Urinary bladder (tissue), 4 donors: ENCODE results near the gene MTA2. TPM values are rescaled to one million over a fixed set of nuclear protein-coding genes. Genes with fewer than 3 reads are reported as not detected.
A peak's percentile ranks its signal among the peaks of the same experiment; 100 is the strongest.

Experiments used
- DNase-seq: peaks from one replicate; pipeline ENCODE4 v3.0.0-alpha.2; 2015; ENCODE audit errors: extremely low spot score
- H3K27ac ChIP-seq: one replicate; pipeline ENCODE4 v1.5.1; 2013; ENCODE audit warnings: low read depth, mild to moderate bottlenecking, moderate library complexity
- H3K36me3 ChIP-seq: one replicate; pipeline ENCODE4 v1.6.1; 2013; ENCODE audit warnings: mild to moderate bottlenecking, moderate library complexity; ENCODE audit not compliant: insufficient read depth
- H3K4me1 ChIP-seq: one replicate; pipeline ENCODE4 v1.6.1; 2013; ENCODE audit warnings: mild to moderate bottlenecking, moderate library complexity; ENCODE audit not compliant: insufficient read depth
- H3K4me3 ChIP-seq: one replicate; pipeline ENCODE4 v1.5.1; 2013; ENCODE audit warnings: low read depth, low read length
- WGBS: extraction: QIAGEN DNeasy Blood & Tissue Kit; methylation state at CpG from one replicate; pipeline ENCODE4 v1.1.7; 2013; 5-methylcytosine and 5-hydroxymethylcytosine counted together
- polyA plus RNA-seq: library from polyadenylated mRNA; stranded (reverse); fragments of 200-250 nt; gene quantifications from one replicate; pipeline ENCODE4 v1.2.3, GENCODE V29; 2013
- small RNA-seq: library from RNA; depleted of rRNA; stranded (forward); fragments of <200 nt; gene quantifications from one replicate; pipeline ENCODE3, GENCODE V24; 2014
- total RNA-seq: library from RNA; depleted of rRNA; stranded (reverse); fragments of >200 nt; gene quantifications from one replicate; pipeline ENCODE4 v1.2.3, GENCODE V29; 2014
- donor health status: healthy with polysubstance abuse.
- donor health status: healthy.

Gene MTA2
- total and polyA plus RNA-seq, 2 donors = 52.8 to 75.2 TPM

DNA sequence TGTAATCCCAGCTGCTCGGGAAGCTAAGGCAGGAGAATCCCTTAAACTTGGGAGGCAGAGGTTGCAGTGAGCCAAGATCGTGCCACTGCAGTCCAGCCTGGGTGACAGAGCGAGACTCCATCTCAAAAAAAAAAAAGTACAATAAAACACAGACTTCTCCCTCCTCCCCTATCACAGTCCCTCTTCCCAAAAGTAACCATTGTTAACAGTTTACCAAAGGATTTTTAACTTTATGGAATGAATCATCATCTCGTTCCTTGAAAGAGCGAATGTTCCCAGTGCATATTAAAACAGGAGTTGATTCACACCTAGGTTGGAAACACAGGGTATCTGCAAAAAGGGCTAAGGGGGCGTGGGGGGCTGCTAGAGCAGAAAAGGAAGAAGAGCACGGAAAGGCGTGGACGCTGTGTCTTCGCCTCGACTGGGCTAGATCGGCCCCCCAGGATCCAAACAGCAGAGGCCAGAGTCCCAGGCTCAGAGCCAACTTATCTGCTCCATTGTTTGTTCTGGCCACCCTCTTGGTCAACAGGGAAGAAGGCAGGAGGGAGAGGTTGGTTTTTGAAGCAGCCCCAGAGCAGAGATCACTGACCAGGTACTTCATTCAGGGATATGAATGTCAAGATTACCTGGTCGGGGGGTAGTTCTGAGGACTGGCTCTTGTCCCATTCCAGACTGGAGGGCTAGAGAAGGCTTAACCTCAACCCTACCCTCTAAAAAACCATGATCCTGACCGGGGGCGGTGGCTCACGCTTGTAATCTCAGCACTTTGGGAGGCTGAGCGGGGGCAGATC, 52.9 kb downstream of the MTA2 start:
- H3K27ac ChIP-seq = peak overlapping the region; percentile 24
- no peak overlapping the region for H3K4me3 ChIP-seq
- no peak for DNase-seq
- H3K4me1 ChIP-seq = no peaks in the 10 kb centered on the region
- no peaks in the 10 kb centered on the region for H3K36me3 ChIP-seq
- 53% methylated on average over 17 of the region's 17 CpGs for WGBS

DNA sequence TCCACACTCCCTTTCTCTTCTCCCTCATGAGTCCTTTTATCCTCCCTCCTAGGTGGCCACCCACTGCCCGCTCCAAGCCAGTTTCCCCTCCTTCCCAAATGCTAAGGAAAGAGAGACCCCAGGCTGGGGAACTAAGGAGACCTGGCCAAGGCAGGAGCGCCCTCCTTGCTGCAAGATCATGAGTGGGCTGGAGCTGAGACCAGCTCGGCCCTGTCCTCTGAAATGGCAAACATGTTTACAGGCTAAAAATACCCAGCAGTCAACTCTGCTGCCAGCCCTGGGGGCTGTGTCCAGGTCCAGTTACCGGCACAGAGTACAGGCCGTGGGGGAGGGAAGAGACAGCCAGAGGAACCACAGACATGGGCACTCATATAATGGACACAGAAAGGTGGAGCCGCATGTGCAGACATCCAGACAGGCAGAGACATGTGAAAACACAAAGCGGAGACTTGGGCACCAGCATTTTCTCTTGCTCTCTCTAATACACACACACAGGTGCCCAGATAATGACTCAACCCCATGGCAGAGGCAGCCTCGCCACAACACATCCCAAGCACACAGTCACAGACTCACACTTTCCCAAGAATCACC, 53.9 kb downstream of the MTA2 start:
- Histone ChIP-seq H3K27ac (peak overlapping the region; percentile 79), H3K4me1 (no peaks in the 10 kb centered on the region), H3K4me3 (peak overlapping the region; percentile 95), H3K36me3 (no peaks in the 10 kb centered on the region)
- WGBS = 39% methylated on average over 8 of the region's 8 CpGs
- DNase-seq = no peak

DNA sequence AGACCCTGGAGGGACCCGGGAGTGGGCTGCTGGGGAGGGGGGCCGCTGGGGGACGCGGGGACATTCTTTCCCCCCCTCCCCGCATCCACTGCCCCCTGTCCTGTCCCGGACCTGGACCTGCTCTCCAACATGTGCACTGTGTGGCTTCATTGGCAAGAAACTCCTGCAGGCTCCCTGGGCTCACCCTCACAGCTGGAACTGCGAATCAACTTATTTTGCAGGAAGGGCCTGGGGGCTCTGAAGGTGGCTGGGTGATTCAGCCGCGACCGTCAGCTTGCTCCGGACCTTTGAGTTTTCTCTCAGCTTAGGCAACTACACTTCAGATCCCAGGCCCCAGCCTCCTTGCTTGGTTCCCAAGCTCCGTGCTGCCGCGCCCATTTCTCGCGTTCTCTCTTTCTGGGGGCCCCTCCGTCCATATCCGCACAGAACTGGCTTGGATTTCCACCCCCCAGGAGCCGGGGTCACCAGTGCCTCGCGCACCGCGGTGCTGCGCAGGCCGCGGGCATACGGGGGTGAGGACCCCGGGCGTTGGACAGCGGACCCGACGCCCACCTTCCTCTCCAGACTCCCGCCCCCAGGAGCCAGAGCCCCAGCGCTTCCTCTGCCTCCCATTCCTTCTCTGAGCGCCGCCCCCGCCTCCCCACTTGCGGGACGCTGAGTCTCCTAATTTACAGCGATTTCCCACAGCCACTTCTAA, 54.6 kb downstream of the MTA2 start:
- no peak for DNase-seq
- peak overlapping the region; percentile 79 for H3K27ac ChIP-seq
- H3K4me3 ChIP-seq = peak overlapping the region; percentile 95
- no peaks in the 10 kb centered on the region for H3K4me1 ChIP-seq
- WGBS = 6% methylated on average over 40 of the region's 40 CpGs
- H3K36me3 ChIP-seq = no peaks in the 10 kb centered on the region

DNA sequence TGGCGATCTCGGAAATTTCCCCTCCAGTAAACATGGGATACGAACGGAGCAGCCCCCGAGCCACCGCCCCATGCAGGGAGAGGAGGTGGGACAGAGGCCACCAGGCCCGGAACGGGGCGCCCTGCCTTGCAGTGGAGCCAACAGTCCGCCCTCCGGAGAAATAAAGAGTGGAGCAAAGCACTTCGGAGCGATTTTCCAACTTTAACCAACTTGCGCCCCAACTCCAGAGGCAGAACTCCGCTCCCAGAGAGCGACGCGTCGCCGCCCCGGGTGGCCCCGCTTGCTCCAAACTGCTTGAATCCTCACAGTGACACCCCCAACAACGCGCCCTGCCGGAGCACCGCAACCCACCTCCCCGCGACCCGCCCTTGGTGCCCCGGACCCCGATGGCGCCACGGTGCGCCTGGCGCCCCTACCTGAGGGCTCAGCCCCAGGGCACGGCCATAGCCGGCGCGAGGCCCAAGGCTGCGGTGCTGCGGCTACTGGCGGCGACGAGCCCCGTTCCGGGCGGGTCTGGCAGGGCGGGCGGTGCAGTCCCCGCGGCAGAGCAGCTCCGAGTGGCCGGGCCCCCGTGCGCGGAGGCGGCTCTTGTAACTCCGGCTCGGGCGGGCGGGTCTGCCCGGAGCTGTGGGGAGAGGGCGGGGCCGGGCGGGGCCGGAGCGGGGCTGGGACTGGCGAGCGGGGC, 55.3 kb downstream of the MTA2 start, which contains the start of gene AHNAK:
Gene AHNAK, minus strand, starts transcription at position 563 of the 685 bp plus-strand sequence. CDS start 10,708 bp downstream, outside the sequence.
- DNase-seq = no peak
- under 1% methylated on average over 69 of the region's 69 CpGs for WGBS
- peak within 1 kb of the TSS; percentile 95 for H3K4me3 ChIP-seq
- no peaks in the 10 kb centered on the region for H3K36me3 ChIP-seq
- no peaks in the 10 kb centered on the region for H3K4me1 ChIP-seq
- H3K27ac ChIP-seq = peak within 1 kb of the TSS; percentile 98

DNA sequence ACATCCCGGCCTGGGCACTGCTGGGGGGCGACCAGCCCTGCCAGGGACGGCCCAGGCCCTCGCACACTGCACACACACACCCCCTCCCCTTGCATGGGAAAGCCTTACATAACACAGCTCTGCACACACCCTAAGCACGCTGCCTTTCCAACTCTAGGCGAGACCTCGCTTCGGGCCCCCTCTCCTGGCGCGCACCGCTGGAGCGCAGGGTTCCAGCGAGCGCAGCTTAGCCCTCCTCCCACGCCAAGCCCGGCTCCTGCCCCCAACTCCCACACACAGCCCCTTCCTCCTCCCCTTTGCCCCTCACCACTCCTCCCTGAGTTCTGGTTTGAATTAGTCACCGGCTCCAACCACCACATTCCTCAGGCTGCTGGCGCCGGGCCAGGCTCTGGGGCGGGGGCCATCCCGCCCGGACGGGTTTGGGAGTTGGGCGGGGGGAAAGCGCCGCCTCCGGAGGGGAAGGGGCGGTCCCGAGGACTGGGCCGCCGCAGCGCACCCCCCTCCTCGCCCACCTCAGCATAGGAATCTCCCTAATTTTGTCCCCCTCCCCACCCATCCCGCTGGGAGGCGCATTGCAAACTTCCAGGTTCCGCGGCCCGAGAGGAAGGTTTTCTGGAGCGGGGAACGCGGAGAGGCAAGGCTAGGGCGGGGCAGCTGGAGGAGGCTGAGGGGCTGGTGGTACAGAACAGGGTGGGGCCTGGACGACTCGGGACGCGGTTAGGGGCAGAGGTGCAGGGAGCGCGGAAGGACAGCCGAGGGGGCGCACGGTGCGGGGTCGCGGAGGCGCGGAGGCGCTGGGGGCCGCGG, 56.0 kb downstream of the MTA2 start:
- H3K4me3 ChIP-seq = peak overlapping the region; percentile 95
- no peaks in the 10 kb centered on the region for H3K4me1 ChIP-seq
- peak overlapping the region; percentile 98 for H3K27ac ChIP-seq
- peak; percentile 91 for DNase-seq
- WGBS = 0% methylated on average over 59 of the region's 59 CpGs
- H3K36me3 ChIP-seq = no peaks in the 10 kb centered on the region

DNA sequence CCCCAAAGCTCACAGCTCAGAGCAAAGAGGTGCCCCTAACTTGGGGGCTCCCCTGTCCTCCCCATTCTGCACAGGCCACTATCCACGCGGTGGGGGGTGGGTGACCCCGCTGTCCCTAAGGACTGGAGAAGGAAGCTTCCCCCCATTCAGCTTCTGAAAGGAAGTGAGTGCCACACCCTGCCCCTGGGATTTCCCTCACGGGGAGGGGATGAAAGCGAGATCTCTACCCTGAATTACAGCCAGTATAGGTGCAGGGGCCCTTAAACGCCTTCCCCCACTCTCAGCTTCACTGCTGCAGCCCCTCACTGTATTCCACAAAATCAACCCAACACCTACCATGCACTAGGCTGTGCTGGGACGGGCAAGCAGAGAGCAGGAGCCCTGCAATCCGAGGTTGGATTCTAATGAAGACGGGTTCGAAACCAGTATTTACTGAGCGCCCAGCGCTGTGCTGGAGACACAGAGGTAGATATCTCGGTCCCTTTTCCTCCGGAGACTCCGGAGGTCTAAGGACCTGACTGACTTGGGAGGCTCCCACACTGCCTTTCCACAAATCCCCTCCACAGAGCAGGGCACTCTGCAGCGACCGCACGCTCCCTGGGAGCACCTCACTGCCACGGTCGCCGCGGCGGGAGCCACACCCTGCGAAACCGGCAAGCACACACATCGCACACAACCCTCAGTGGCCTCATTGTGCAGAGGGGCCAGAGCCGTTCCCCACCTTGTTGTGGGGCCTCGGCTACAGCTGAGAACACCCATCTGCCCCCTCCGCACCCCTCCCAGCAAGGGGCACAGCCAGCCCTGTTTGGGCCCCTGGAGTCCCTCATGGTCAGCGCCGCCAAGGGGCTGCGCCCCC, 56.9 kb downstream of the MTA2 start:
- no peaks in the 10 kb centered on the region for H3K4me1 ChIP-seq

DNA sequence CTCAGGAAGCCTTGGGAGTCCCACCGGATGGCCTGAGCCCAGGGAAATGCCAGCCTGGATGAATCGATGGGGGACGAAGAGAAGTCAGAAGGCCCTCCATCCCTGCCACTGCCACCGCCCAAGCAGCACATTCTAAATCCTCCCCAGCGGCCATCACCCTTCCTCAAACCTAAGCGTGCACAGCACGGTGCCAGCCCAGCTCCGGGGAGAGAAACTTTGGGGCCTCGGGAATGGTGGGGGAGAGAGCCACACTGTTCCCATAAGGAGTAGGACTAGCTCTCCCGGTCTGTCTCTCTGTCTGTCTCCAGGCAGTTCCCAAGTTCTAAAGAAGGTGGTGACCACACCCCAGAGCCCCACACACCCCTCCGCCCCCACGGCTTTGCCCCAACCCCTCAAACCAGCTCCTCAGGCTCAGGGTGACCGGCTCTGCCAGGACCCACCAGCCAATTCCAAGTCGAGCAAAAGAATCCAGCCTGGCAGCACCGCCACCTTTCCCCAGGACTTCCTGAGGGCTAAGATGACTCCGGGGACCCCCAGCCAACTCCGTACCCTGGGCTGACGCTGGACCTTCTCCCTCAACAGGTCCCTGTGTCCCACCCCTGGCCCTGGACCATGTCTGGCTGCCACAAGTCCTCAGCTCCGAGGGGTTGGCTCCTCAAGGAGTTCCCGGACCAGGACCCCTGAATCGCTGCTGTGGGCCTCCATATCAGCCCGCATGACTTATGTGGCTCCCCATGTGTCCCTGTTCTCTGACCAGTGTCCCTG, 57.8 kb downstream of the MTA2 start:
- WGBS = 7% methylated on average over 22 of the region's 22 CpGs
- DNase-seq = no peak
- H3K27ac ChIP-seq = peak overlapping the region; percentile 84
- peak overlapping the region; percentile 95 for H3K4me3 ChIP-seq
- H3K4me1 ChIP-seq = peaks cover 5% of the 10 kb centered on the region
- H3K36me3 ChIP-seq = no peaks in the 10 kb centered on the region

More for the DNA sequence above, 56.9 kb downstream of the MTA2 start:
- Histone ChIP-seq H3K4me3 (peak overlapping the region; percentile 95), H3K27ac (peak overlapping the region; percentile 84), H3K36me3 (no peaks in the 10 kb centered on the region)
- DNase-seq = no peak
- WGBS = under 1% methylated on average over 32 of the region's 32 CpGs

Small RNA genes lying within 50 kb of the gene (small RNA-seq; reads per million reads assigned to genes)
- gene AP001458.1 (not detected), gene EEF1G (not detected), gene MIR6747 (0.33 reads per million, percentile 16 among the genes with 10 or more reads in this experiment)

Other genes starting within 250 kb of the MTA2 start
- 9.5 TPM for gene SCGB1A1, start 182.8 kb downstream of the MTA2 start, total RNA-seq
- gene SCGB1A1, start 182.8 kb downstream of the MTA2 start, polyA plus RNA-seq = not detected
- 554 TPM for gene AHNAK, start 55.1 kb downstream of the MTA2 start, total RNA-seq
- gene AHNAK, start 55.1 kb downstream of the MTA2 start, polyA plus RNA-seq = 200 TPM
- gene EEF1G, start 28.0 kb downstream of the MTA2 start, total RNA-seq = 863 TPM
- gene EEF1G, start 28.0 kb downstream of the MTA2 start, polyA plus RNA-seq = 1,468 TPM
- 5.1 TPM for gene TUT1, start 10.3 kb downstream of the MTA2 start, total RNA-seq
- gene TUT1, start 10.3 kb downstream of the MTA2 start, polyA plus RNA-seq = 14.3 TPM
- gene EML3, start 10.9 kb upstream of the MTA2 start, total RNA-seq = 12.9 TPM
- 47.7 TPM for gene EML3, start 10.9 kb upstream of the MTA2 start, polyA plus RNA-seq
- 1.3 TPM for gene ROM1, start 11.4 kb upstream of the MTA2 start, total RNA-seq
- gene ROM1, start 11.4 kb upstream of the MTA2 start, polyA plus RNA-seq = 18.9 TPM
- gene B3GAT3, start 20.1 kb upstream of the MTA2 start, total RNA-seq = 9.7 TPM
- 37.7 TPM for gene B3GAT3, start 20.1 kb upstream of the MTA2 start, polyA plus RNA-seq
- gene GANAB, start 44.7 kb upstream of the MTA2 start, total RNA-seq = 93.9 TPM
- gene GANAB, start 44.7 kb upstream of the MTA2 start, polyA plus RNA-seq = 152 TPM
- 7.9 TPM for gene INTS5, start 51.4 kb upstream of the MTA2 start, total RNA-seq
- 16.6 TPM for gene INTS5, start 51.4 kb upstream of the MTA2 start, polyA plus RNA-seq
- gene C11orf98, start 63.3 kb upstream of the MTA2 start, total RNA-seq = 10.9 TPM
- 72.1 TPM for gene C11orf98, start 63.3 kb upstream of the MTA2 start, polyA plus RNA-seq
- gene CSKMT, start 63.4 kb upstream of the MTA2 start, total RNA-seq = 5.0 TPM
- gene CSKMT, start 63.4 kb upstream of the MTA2 start, polyA plus RNA-seq = 9.5 TPM
- gene UQCC3, start 69.8 kb upstream of the MTA2 start, total RNA-seq = 3.4 TPM
- gene UQCC3, start 69.8 kb upstream of the MTA2 start, polyA plus RNA-seq = 13.3 TPM
- 3.1 TPM for gene LBHD1, start 70.4 kb upstream of the MTA2 start, total RNA-seq
- gene LBHD1, start 70.4 kb upstream of the MTA2 start, polyA plus RNA-seq = 2.8 TPM
- 34.5 TPM for gene UBXN1, start 77.2 kb upstream of the MTA2 start, total RNA-seq
- gene UBXN1, start 77.2 kb upstream of the MTA2 start, polyA plus RNA-seq = 206 TPM
- gene LRRN4CL, start 87.7 kb upstream of the MTA2 start, total RNA-seq = 10.9 TPM
- gene LRRN4CL, start 87.7 kb upstream of the MTA2 start, polyA plus RNA-seq = 16.7 TPM
- 25.6 TPM for gene BSCL2, start 105.6 kb upstream of the MTA2 start, total RNA-seq
- 52.6 TPM for gene BSCL2, start 105.6 kb upstream of the MTA2 start, polyA plus RNA-seq
- 0.37 TPM for gene GNG3, start 105.8 kb upstream of the MTA2 start, total RNA-seq
- gene GNG3, start 105.8 kb upstream of the MTA2 start, polyA plus RNA-seq = 0.96 TPM
- 25.9 TPM for gene HNRNPUL2, start 125.6 kb upstream of the MTA2 start, total RNA-seq
- gene HNRNPUL2, start 125.6 kb upstream of the MTA2 start, polyA plus RNA-seq = 50.4 TPM
- gene TTC9C, start 126.6 kb upstream of the MTA2 start, total RNA-seq = 35.6 TPM
- 27.3 TPM for gene TTC9C, start 126.6 kb upstream of the MTA2 start, polyA plus RNA-seq
- 10.5 TPM for gene ZBTB3, start 152.3 kb upstream of the MTA2 start, total RNA-seq
- gene ZBTB3, start 152.3 kb upstream of the MTA2 start, polyA plus RNA-seq = 3.2 TPM
- gene POLR2G, start 159.7 kb upstream of the MTA2 start, total RNA-seq = 46.4 TPM
- gene POLR2G, start 159.7 kb upstream of the MTA2 start, polyA plus RNA-seq = 107 TPM
- gene TAF6L, start 169.5 kb upstream of the MTA2 start, total RNA-seq = 8.5 TPM
- gene TAF6L, start 169.5 kb upstream of the MTA2 start, polyA plus RNA-seq = 21.9 TPM
- gene TMEM179B, start 185.5 kb upstream of the MTA2 start, total RNA-seq = 26.2 TPM
- 64.1 TPM for gene TMEM179B, start 185.5 kb upstream of the MTA2 start, polyA plus RNA-seq
- gene TMEM223, start 190.1 kb upstream of the MTA2 start, total RNA-seq = 16.7 TPM
- gene TMEM223, start 190.1 kb upstream of the MTA2 start, polyA plus RNA-seq = 21.3 TPM
- gene NXF1, start 203.6 kb upstream of the MTA2 start, total RNA-seq = 32.4 TPM
- 103 TPM for gene NXF1, start 203.6 kb upstream of the MTA2 start, polyA plus RNA-seq
- 30.0 TPM for gene STX5, start 230.2 kb upstream of the MTA2 start, total RNA-seq
- 32.0 TPM for gene STX5, start 230.2 kb upstream of the MTA2 start, polyA plus RNA-seq
- gene TEX54, start 231.0 kb upstream of the MTA2 start, total RNA-seq = not detected
- not detected for gene TEX54, start 231.0 kb upstream of the MTA2 start, polyA plus RNA-seq
- 31.1 TPM for gene WDR74, start 237.7 kb upstream of the MTA2 start, total RNA-seq
- gene WDR74, start 237.7 kb upstream of the MTA2 start, polyA plus RNA-seq = 47.1 TPM